ENCODE measurements around the gene SPTB. TPM values are rescaled to one million over a fixed set of nuclear protein-coding genes. Genes with fewer than 3 reads are reported as not detected.

SPTB gene
- total RNA-seq, 1 experiment from 2014 or later = 0.13 TPM

DNA sequence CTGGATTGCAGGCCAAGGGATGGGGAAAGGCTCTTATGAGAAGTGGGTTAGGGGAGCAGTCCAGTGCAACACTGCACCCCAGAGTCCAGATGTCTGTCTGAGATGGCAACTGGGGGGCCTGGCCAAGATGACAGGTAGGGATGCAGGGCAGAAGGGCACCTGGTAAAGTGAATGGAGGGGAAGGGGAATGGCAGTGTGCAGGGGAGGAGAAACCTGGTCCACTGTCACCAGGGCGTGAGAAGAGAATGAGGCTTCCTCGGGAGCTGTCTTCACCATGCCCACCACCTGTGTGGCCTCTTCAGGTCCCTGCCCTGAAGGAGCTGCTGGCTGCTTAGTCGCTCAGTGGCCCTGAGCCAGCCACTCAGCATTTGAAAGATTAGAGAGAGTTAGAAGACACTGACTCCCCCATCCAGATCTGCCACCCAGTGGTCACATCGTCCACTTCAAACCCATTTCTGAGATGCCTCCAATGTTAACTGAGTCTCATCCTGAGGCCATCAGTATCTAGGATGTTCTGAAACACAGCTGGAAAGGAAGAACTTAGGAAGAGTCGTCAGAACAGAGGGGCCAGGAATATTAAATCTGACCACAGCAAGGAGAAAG, 118.2 kb downstream of the SPTB start:
- Histone ChIP-seq H3K36me3 (no peaks in the 10 kb centered on the region), H3K4me3 (no peak overlapping the region), H3K9me3 (no peaks in the 10 kb centered on the region), H3K27me3 (no peaks in the 10 kb centered on the region)
- peak; percentile 14 for DNase-seq

DNA sequence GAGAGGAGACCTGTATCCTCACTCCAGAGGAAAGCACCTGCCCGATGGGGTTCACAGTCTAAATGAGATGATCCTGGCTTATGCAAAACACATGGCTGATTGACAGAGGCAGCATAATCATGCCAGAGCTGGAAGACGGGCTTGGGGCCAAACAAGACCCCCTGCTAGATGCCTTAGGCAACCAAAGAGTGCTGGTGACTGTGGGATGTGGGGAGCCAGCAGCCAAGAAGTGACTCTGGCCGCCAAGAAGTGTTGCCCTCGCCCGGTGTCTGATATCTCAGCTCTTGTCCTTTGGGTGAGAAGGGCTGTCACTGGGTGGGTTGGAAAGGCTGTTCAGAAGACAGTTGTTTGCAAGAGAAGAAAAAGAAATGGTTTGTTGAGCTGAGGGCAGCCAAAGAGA, 118.8 kb downstream of the SPTB start:
- H3K9me3 ChIP-seq = no peaks in the 10 kb centered on the region
- no peaks in the 10 kb centered on the region for H3K36me3 ChIP-seq
- H3K27me3 ChIP-seq = no peaks in the 10 kb centered on the region
- no peak for DNase-seq
- H3K4me3 ChIP-seq = no peak overlapping the region

DNA sequence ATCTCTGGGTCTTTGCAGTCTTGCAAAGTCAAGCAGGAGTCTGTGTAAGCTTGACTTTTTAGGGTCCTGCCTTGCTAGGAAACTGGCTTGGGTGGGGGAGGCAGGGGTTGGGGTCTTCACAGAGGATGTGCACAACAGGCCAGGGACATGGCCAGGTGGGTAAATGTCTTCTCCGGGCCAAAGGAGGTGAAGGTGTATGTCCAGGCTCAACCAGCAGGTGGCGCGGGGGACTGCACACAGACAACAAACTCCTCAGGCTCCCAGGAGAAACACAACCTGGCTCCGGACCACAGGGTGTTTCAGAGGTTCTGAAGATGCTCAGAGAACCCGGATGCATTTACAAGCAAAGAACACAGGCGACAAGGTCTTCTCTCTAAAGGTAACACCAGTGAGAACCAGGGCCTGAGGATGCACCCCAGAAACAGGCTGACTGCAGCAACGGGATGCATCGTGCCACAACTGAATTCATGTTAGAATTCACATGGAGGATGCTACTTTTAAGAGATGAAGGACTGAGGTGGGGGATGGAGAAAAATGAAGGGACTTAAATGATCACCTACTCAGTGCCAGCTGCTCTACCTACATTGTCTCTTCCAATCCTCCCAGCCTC, 119.5 kb downstream of the SPTB start:
- Histone ChIP-seq H3K4me3 (no peak overlapping the region), H3K36me3 (no peaks in the 10 kb centered on the region), H3K27me3 (no peaks in the 10 kb centered on the region), H3K9me3 (no peaks in the 10 kb centered on the region)
- DNase-seq = peak; percentile 18

GRCh38 chr14:64759555-64759938, 120.2 kb downstream of the SPTB start:
- Histone ChIP-seq H3K4me3 (no peak overlapping the region), H3K9me3 (no peaks in the 10 kb centered on the region), H3K27me3 (no peaks in the 10 kb centered on the region), H3K36me3 (no peaks in the 10 kb centered on the region)
- DNase-seq = no peak

DNA sequence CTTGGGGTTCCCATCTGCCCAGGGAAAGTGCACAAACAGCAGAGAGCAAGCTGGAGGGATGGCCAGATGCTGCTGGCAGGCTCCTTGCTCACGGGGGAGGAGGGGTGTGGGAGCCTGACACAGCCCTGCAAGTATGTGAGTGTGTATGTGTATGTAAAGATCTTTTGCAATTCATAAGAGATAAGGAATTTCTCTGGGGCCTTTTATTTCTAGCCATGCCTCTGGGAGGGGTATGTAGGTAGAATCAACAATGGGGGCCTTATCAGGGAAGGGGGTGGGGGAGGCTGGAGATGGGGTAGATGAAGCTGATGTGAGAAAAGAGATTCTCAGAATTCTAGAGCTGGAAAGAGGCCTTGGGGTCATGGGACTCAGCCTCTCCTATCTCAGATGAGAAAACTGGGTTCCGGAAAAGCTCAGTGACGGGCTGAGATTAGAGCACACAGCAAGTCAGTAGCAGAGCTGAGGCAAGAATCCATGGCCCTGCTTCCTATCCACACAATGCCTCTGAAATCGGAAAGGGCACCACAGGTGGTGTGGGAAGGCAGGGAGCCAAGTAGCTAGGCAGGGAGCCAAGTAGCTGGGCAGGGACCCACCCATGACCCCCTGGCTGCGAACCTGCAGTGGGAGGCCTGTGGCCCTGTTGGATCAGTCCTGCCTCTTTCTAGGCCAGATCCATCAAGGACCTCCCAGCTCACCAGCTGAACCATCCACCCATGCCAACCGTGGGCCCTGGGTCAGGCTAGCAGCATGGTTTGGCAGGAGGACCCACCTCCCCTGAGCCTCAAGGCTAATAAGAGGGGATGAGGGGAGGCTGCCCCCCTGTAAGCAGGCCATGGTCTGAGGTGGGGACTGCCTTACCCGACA, 120.8 kb downstream of the SPTB start:
- Histone ChIP-seq H3K9me3 (no peaks in the 10 kb centered on the region), H3K27me3 (no peaks in the 10 kb centered on the region), H3K4me3 (no peak overlapping the region), H3K36me3 (no peaks in the 10 kb centered on the region)
- peak; percentile 78 for DNase-seq

DNA sequence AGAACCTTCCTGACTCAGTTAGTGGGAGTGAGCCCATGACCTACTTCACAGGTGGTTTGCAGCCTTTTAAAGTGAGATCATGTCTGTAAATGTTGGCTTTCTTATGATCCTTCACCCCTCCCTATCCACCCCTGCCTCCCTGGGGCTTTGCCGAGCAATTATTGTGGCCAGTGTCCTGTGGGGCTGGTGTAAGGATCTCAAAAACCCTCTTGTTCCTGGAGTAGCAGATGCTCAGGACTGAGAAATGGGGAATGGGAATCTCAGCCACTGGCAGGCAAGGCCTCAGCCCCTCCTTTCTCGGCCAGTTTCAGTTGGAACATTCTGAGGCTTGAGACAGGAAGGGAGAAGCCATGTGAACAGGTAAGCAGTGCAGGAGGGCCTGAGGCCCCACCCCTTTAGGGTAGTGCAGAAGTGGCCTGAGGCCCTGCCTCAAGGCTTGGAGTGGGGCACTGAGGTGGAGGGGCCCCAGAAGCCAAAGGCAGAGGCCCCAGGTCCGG, 121.6 kb downstream of the SPTB start:
- Histone ChIP-seq H3K9me3 (no peaks in the 10 kb centered on the region), H3K36me3 (no peaks in the 10 kb centered on the region), H3K27me3 (no peaks in the 10 kb centered on the region), H3K4me3 (no peak overlapping the region)
- DNase-seq = no peak

DNA sequence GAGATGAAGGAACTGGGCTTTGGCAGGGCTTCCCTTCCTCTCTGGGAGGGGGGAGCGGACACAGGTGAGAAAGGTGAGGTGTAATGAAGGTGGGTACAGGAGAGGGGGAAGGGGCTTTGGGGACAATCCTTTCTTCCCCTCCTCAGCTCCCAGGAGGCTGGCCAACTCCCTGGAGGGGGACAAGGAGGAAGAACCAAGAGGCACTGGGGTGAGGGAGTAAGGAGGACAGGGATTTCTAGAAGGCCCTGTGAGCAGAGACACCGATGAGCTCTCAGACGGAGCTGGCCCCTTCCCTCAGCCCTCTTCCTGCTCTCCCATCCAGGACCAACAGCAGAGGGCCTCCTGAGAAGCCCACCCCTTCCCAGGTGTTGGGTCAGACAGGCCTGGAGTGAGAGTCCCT, 122.1 kb downstream of the SPTB start:
- H3K27me3 ChIP-seq = no peaks in the 10 kb centered on the region
- DNase-seq = no peak
- no peaks in the 10 kb centered on the region for H3K9me3 ChIP-seq
- no peaks in the 10 kb centered on the region for H3K36me3 ChIP-seq
- H3K4me3 ChIP-seq = no peak overlapping the region

DNA sequence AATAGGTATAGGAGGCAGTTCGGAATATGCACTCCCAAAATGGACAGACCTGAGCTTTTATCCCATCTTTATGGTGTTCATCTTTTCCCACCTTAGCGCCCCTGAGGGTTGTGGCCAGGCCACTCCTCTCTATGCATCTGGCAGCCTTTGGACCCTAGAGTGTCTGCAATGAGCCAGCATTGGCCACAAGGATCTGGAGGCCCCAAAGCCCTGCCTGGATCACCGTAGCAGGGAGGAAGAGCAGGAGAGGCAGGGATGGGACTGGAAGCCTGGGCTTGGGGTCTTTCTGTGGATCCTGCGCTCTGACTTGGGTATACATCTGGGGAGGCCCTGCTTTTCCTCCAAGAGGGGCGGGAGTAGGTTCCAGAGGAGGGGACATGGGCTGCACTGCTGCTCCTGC, 123.0 kb downstream of the SPTB start:
- no peaks in the 10 kb centered on the region for H3K36me3 ChIP-seq
- H3K4me3 ChIP-seq = no peak overlapping the region
- no peaks in the 10 kb centered on the region for H3K9me3 ChIP-seq
- DNase-seq = no peak
- H3K27me3 ChIP-seq = no peaks in the 10 kb centered on the region

GRCh38 chr14:64755781-64756221, 123.9 kb downstream of the SPTB start:
- no peak overlapping the region for H3K4me3 ChIP-seq
- DNase-seq = no peak
- H3K27me3 ChIP-seq = no peaks in the 10 kb centered on the region
- H3K9me3 ChIP-seq = no peaks in the 10 kb centered on the region
- no peaks in the 10 kb centered on the region for H3K36me3 ChIP-seq

DNA sequence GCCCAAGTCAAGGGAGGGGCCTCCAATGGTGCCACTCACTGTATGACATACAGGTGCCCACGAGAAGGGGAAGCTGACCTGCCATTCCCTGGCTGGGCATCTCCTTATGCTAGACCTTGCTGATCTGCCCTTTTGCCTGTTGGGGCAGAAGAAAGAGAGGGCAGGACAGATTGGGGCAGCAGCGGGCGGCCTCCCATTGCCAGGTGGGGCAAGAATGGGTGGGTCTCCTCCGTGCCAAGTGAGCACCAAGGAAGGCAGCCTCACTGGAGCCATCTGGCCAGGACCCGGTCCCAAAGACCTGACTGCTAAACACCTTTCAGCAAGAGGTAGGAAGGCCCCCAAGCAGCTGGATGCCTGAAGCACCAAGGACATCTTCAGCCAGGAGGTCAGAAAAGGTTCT, 125.0 kb downstream of the SPTB start:
- H3K4me3 ChIP-seq = no peak overlapping the region
- no peaks in the 10 kb centered on the region for H3K9me3 ChIP-seq
- DNase-seq = no peak
- H3K36me3 ChIP-seq = no peaks in the 10 kb centered on the region
- H3K27me3 ChIP-seq = no peaks in the 10 kb centered on the region

DNA sequence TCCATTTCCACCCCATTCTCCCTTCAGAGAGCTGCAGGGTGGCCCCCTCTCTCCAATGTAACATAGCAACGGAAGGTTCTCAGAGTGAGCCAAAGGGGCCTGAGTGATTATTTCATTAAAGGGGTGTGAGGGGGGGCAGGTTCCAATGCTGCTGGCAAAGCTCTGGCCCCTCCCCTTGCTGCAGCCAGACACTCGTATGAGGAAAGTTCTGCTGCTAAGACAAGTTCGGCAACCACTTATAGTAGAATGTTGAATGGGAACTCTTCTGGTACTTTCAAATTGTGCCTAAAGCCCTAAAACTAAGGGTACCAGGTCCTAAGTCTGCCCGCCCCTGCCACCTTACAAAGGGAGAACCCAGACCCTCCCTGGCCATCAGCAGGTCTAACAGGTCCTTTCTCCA, 125.7 kb downstream of the SPTB start:
- no peaks in the 10 kb centered on the region for H3K9me3 ChIP-seq
- no peak overlapping the region for H3K4me3 ChIP-seq
- H3K36me3 ChIP-seq = no peaks in the 10 kb centered on the region
- DNase-seq = no peak
- H3K27me3 ChIP-seq = no peaks in the 10 kb centered on the region

GRCh38 chr14:64753374-64753773, 126.3 kb downstream of the SPTB start:
- no peak overlapping the region for H3K4me3 ChIP-seq
- no peaks in the 10 kb centered on the region for H3K36me3 ChIP-seq
- no peaks in the 10 kb centered on the region for H3K9me3 ChIP-seq
- H3K27me3 ChIP-seq = no peaks in the 10 kb centered on the region
- DNase-seq = no peak

DNA sequence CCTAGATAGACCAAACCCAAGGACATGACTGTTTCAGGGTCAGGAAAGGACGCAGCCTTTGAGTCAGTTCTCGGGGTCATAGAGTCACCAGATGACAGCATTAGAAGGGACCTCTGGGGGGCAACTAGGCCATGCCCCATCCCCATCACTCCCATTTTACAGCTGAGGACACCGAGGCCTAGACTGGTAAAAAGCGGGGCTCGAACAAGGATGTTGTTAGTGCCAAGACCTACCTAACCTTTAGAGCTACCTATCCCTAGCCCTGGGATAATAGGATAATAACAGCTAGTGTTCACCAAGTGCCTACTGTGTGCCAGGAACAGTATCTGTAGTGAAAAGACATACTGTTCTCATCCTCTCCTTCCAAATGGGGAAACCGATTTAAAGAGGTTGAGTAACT, 126.8 kb downstream of the SPTB start:
- Histone ChIP-seq H3K36me3 (no peaks in the 10 kb centered on the region; the same call in 1 of the 2 replicates), H3K9me3 (no peaks in the 10 kb centered on the region), H3K27me3 (no peaks in the 10 kb centered on the region), H3K4me3 (no peak overlapping the region)
- DNase-seq = no peak

- Histone ChIP-seq H3K36me3 (no peaks in the 10 kb centered on the region; the same call in 1 of the 2 replicates), H3K9me3 (no peaks in the 10 kb centered on the region), H3K4me3 (no peak overlapping the region), H3K27me3 (no peaks in the 10 kb centered on the region)
- no peak for DNase-seq
Observed at GRCh38 chr14:64748995-64749714, 130.6 kb downstream of the SPTB start.

DNA sequence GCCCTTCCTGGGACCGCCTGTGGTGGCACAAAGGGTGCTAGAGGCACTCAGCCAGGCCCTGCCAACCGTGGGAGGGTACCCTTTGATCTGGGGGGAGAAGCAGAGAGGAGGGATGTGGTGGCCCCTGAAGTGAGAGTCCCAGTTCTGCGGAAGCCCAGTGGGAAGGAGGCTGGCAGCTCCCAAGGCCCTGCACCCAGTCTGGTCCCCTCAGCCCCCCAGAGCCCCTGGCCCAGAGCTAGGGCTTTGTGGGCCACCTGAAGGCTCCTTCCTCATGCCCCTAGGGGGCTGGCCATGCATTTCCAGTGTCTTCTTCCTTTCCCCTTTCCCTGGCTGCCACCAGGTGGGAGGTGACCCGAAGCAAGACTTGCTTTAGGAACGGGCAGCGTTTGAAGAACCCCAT, 131.2 kb downstream of the SPTB start:
- no peak for DNase-seq
- H3K36me3 ChIP-seq = peaks cover 3% of the 10 kb centered on the region; the same call in 1 of the 2 replicates
- H3K4me3 ChIP-seq = no peak overlapping the region
- H3K27me3 ChIP-seq = no peaks in the 10 kb centered on the region
- H3K9me3 ChIP-seq = no peaks in the 10 kb centered on the region

- no peaks in the 10 kb centered on the region for H3K9me3 ChIP-seq
- no peaks in the 10 kb centered on the region for H3K27me3 ChIP-seq
- DNase-seq = no peak
- no peak overlapping the region for H3K4me3 ChIP-seq
- H3K36me3 ChIP-seq = peaks cover 6% of the 10 kb centered on the region; the same call in 1 of the 2 replicates
Observed at GRCh38 chr14:64747327-64747726, 132.4 kb downstream of the SPTB start.
